Astrocyte (in vitro differentiated cells and primary cell): ENCODE measurements around the gene FLT1.

Experiments
- CTCF ChIP-seq: IDR thresholded peaks from 2 replicates; pipeline ENCODE4 v1.5.1; 2011; ENCODE audit warnings: low read depth, mild to moderate bottlenecking, inconsistent platforms, low read length, moderate library complexity; ENCODE audit not compliant: insufficient read depth
- EZH2 ChIP-seq: IDR thresholded peaks from 2 replicates; pipeline ENCODE4 v1.6.1; 2012; ENCODE audit warnings: mild to moderate bottlenecking, low read length, inconsistent platforms; ENCODE audit not compliant: insufficient read depth

- TF ChIP-seq CTCF (no peak), EZH2 (no peak)
These were observed 139.7 kb downstream of the FLT1 start for GRCh38 chr13:28355046-28355821.
